ENCODE results near the gene IARS1. TPM values are rescaled to one million over a fixed set of nuclear protein-coding genes. Genes with fewer than 3 reads are reported as not detected.
A peak's percentile ranks its signal among the peaks of the same experiment; 100 is the strongest.

IARS1 gene
- polyA plus RNA-seq (2013, experiment 1 of 2), result 57.0 TPM
- 57.5 TPM for polyA plus RNA-seq (2013, experiment 2 of 2)

DNA sequence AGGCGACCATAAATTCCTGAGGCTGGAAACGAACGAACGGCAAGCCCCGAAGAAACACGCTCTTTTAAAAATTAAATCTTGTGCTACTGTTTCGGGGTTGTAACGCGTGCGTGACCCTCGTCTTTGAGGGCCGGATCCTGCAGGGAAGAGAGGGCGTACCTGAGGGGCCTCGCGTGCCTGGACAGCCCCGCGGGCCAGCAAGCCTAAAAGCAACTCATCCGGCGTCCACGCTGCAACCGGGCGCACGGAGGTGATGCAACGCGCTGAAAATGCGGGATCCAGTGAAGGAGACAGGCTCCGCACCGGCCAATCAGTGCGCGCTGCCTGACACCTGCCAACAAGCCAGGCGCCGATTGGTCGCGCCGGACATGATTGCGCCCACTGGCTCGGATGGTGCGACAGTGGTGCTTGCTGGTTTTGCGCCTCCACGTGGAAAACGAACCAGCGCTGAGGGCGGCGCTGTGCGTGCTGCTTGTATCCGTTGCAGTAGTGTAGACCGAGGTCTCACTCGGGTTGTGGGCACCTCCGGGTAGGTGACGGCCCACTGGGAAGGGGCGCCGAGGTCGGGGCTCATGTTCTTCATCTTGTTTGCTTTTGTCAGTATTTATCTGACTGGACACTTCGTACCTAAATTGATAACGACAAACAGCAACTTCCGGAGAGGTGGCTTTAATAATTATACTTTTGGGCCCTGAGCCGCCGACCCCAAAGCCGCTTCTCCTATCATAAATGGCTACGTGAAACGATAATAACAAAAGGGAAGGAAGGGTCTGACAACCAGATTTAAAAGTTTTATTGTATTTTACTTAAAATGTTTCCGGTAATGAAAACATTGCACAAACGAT lies at the start of gene IARS1:
IARS1 (minus strand) TSS at position 246 of the 845 bp plus-strand sequence. CDS start 4,278 bp downstream, outside the sequence.
- Histone ChIP-seq H2AK5ac (ENCODE audit: low read depth, low read length) (peak within 1 kb of the TSS; percentile 68), H3K36me3 (replicated peaks in 1 of 2; ENCODE audit: control insufficient read depth in 2 of 2, insufficient read depth in 2 of 2, low read length in 2 of 2) (peaks cover 6 to 58% of the 10 kb centered on the region in 2 donors), H2BK12ac (ENCODE audit: low read length) (no peak within 1 kb of the TSS), H3K4me3 (ENCODE audit: low read length in 2 of 2) (peak within 1 kb of the TSS; percentile 72 to 94), H2BK15ac (ENCODE audit: low read length) (no peak within 1 kb of the TSS), H3K23ac (ENCODE audit: low read depth, low read length, poor library complexity) (peak within 1 kb of the TSS; percentile 98), H3K79me1 (ENCODE audit: low read depth, low read length) (peaks cover 3% of the 10 kb centered on the region), H3K9me3 (replicated peaks in 1 of 2; ENCODE audit: control insufficient read depth in 2 of 2, insufficient read depth in 1 of 2, low read depth in 1 of 2, low read length in 2 of 2) (peaks cover 0 to 9% of the 10 kb centered on the region in 2 donors), H3K18ac (ENCODE audit: low read length) (peak within 1 kb of the TSS; percentile 91), H3K27me3 (ENCODE audit: control insufficient read depth in 3 of 3, insufficient read depth in 3 of 3, low read depth in 1 of 3, low read length in 3 of 3) (no peaks in the 10 kb centered on the region), H4K91ac (ENCODE audit: low read depth, low read length, poor library complexity) (peak within 1 kb of the TSS; percentile 85), H2BK5ac (ENCODE audit: low read length) (no peak within 1 kb of the TSS), H3K4me2 (ENCODE audit: insufficient read depth, low read length, poor library complexity, severe bottlenecking) (peak within 1 kb of the TSS; percentile 69), H3K14ac (ENCODE audit: low read length) (no peak within 1 kb of the TSS), H2AFZ (ENCODE audit: low read length) (peak within 1 kb of the TSS; percentile 71), H4K8ac (ENCODE audit: low read depth, low read length) (no peak within 1 kb of the TSS), H3K9ac (ENCODE audit: low read depth, low read length, poor library complexity) (peak within 1 kb of the TSS; percentile 78), H3K4ac (ENCODE audit: low read length) (no peak within 1 kb of the TSS), H2BK120ac (ENCODE audit: low read depth, low read length) (no peak within 1 kb of the TSS), H3K4me1 (ENCODE audit: control insufficient read depth in 2 of 2, insufficient read depth in 1 of 2, low read depth in 1 of 2, low read length in 2 of 2) (peaks cover 7 to 9% of the 10 kb centered on the region in 2 donors), H3K27ac (replicated peaks; ENCODE audit: low read length) (peak within 1 kb of the TSS; percentile 59)
- DNase-seq (ENCODE audit: low spot score), result peak; percentile 98
- no CpG with 5 or more reads among the region's 63 CpGs for WGBS, 2 donors (ENCODE audit: extremely low coverage in 2 of 2, insufficient read length in 2 of 2, insufficient replicate concordance in 1 of 2)

DNA sequence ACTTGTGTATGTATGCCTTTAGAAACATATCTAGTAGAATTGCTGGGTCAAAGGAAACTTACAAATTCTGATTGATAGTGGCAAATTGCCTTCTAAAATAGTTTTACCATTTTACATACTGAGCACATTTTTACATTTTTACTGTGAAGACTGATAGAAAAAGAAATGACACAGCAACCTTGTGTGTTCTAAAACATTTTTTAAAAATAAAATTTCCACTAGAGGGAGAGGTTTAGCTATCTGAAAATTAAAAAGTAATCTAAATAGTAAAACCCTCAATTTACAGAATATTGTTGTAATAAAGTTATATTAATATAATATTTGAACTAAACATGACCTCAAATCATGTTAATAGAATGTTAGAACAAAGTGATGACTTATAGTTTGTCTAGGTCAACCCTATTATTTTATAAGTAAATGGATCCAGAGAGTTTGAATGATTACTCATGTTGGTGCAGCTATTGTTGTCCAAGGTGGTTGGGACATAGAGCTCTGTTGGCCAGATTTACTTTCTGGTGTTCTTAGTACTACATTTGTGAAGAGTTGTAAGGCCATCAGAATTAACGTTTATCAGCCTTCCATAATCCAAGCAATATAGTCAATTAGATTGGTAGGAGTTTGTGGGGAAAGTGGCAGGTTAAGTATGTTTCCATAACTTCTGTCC lies 49.5 kb upstream of the IARS1 start:
- Histone ChIP-seq H4K91ac (ENCODE audit: low read depth, low read length, poor library complexity) (no peak overlapping the region), H3K36me3 (replicated peaks in 1 of 2; ENCODE audit: control insufficient read depth in 2 of 2, insufficient read depth in 2 of 2, low read length in 2 of 2) (peaks cover 11 to 33% of the 10 kb centered on the region in 2 donors), H2AK5ac (ENCODE audit: low read depth, low read length) (no peak overlapping the region), H3K4ac (ENCODE audit: low read length) (no peak overlapping the region), H3K9ac (ENCODE audit: low read depth, low read length, poor library complexity) (no peak overlapping the region), H2BK12ac (ENCODE audit: low read length) (no peak overlapping the region), H3K27me3 (ENCODE audit: control insufficient read depth in 3 of 3, insufficient read depth in 3 of 3, low read depth in 1 of 3, low read length in 3 of 3) (no peaks in the 10 kb centered on the region), H3K27ac (replicated peaks; ENCODE audit: low read length) (no peak overlapping the region), H3K23ac (ENCODE audit: low read depth, low read length, poor library complexity) (no peak overlapping the region), H3K14ac (ENCODE audit: low read length) (no peak overlapping the region), H3K4me2 (ENCODE audit: insufficient read depth, low read length, poor library complexity, severe bottlenecking) (no peak overlapping the region), H2BK15ac (ENCODE audit: low read length) (no peak overlapping the region), H3K9me3 (replicated peaks in 1 of 2; ENCODE audit: control insufficient read depth in 2 of 2, insufficient read depth in 1 of 2, low read depth in 1 of 2, low read length in 2 of 2) (peaks cover 0 to 2% of the 10 kb centered on the region in 2 donors), H3K4me3 (ENCODE audit: low read length in 2 of 2) (no peak overlapping the region), H2BK5ac (ENCODE audit: low read length) (no peak overlapping the region), H2AFZ (ENCODE audit: low read length) (no peak overlapping the region), H3K79me1 (ENCODE audit: low read depth, low read length) (no peaks in the 10 kb centered on the region), H2BK120ac (ENCODE audit: low read depth, low read length) (no peak overlapping the region), H3K18ac (ENCODE audit: low read length) (no peak overlapping the region), H4K8ac (ENCODE audit: low read depth, low read length) (no peak overlapping the region), H3K4me1 (ENCODE audit: control insufficient read depth in 2 of 2, insufficient read depth in 1 of 2, low read depth in 1 of 2, low read length in 2 of 2) (no peaks in the 10 kb centered on the region)
- no CpG with 5 or more reads among the region's 1 CpG for WGBS, 2 donors (ENCODE audit: extremely low coverage in 2 of 2, insufficient read length in 2 of 2, insufficient replicate concordance in 1 of 2)
- DNase-seq (ENCODE audit: low spot score), result no peak

DNA sequence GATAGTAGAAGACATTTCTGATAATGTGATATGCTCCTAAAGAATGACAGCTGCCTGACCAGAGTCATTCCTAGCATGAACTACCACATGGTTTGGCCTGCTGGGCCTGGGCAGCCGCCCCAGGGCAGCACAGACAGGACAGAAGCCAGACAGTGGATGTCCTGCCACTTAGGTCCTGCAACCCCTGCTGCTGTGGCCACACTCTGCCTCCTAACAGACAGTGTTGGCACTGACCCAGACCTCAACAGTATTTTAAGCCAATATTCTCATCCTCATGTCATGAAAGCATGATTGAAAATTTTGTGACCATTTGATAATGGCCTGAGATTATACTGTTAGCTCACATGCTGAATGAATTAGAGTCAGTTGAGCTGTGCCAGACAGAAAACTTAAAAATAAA lies 48.1 kb upstream of the IARS1 start:
- Histone ChIP-seq H3K4me2 (ENCODE audit: insufficient read depth, low read length, poor library complexity, severe bottlenecking) (no peak overlapping the region), H2AFZ (ENCODE audit: low read length) (no peak overlapping the region), H4K91ac (ENCODE audit: low read depth, low read length, poor library complexity) (no peak overlapping the region), H3K27ac (replicated peaks; ENCODE audit: low read length) (no peak overlapping the region), H3K4me1 (ENCODE audit: control insufficient read depth in 2 of 2, insufficient read depth in 1 of 2, low read depth in 1 of 2, low read length in 2 of 2) (no peaks in the 10 kb centered on the region), H3K14ac (ENCODE audit: low read length) (no peak overlapping the region), H3K9ac (ENCODE audit: low read depth, low read length, poor library complexity) (no peak overlapping the region), H2BK15ac (ENCODE audit: low read length) (no peak overlapping the region), H3K18ac (ENCODE audit: low read length) (no peak overlapping the region), H3K4ac (ENCODE audit: low read length) (no peak overlapping the region), H3K36me3 (replicated peaks in 1 of 2; ENCODE audit: control insufficient read depth in 2 of 2, insufficient read depth in 2 of 2, low read length in 2 of 2) (peaks cover 15 to 35% of the 10 kb centered on the region in 2 donors), H4K8ac (ENCODE audit: low read depth, low read length) (no peak overlapping the region), H2BK12ac (ENCODE audit: low read length) (no peak overlapping the region), H3K27me3 (ENCODE audit: control insufficient read depth in 3 of 3, insufficient read depth in 3 of 3, low read depth in 1 of 3, low read length in 3 of 3) (no peaks in the 10 kb centered on the region), H3K4me3 (ENCODE audit: low read length in 2 of 2) (no peak overlapping the region), H3K9me3 (replicated peaks in 1 of 2; ENCODE audit: control insufficient read depth in 2 of 2, insufficient read depth in 1 of 2, low read depth in 1 of 2, low read length in 2 of 2) (peaks cover 0 to 2% of the 10 kb centered on the region in 2 donors), H3K23ac (ENCODE audit: low read depth, low read length, poor library complexity) (no peak overlapping the region), H2AK5ac (ENCODE audit: low read depth, low read length) (no peak overlapping the region), H2BK120ac (ENCODE audit: low read depth, low read length) (no peak overlapping the region), H2BK5ac (ENCODE audit: low read length) (no peak overlapping the region), H3K79me1 (ENCODE audit: low read depth, low read length) (no peaks in the 10 kb centered on the region)
- WGBS, 2 donors (ENCODE audit: extremely low coverage in 2 of 2, insufficient read length in 2 of 2, insufficient replicate concordance in 1 of 2), result no CpG with 5 or more reads among the region's 1 CpG
- DNase-seq (ENCODE audit: low spot score), result no peak

DNA sequence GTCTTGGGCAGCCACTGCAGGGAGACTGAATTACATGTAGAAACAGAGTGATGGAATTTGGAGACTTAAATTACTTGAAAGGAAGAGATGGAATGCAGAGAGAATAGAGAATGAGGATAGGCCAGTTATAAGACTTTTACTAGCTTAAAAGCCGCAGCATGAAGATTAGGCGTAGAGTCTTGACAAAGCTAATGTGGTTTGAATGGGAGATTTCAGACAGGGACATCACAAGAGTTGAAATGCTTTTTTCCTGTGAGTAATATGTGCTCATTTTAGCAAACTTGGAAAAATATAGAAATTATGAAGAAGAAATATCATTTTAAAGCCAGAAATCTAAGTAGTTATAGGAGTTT lies 39.8 kb upstream of the IARS1 start:
- Histone ChIP-seq H2BK120ac (ENCODE audit: low read depth, low read length) (no peak overlapping the region), H2AK5ac (ENCODE audit: low read depth, low read length) (no peak overlapping the region), H3K27me3 (ENCODE audit: control insufficient read depth in 3 of 3, insufficient read depth in 3 of 3, low read depth in 1 of 3, low read length in 3 of 3) (no peaks in the 10 kb centered on the region), H4K8ac (ENCODE audit: low read depth, low read length) (no peak overlapping the region), H2BK12ac (ENCODE audit: low read length) (no peak overlapping the region), H2BK5ac (ENCODE audit: low read length) (no peak overlapping the region), H4K91ac (ENCODE audit: low read depth, low read length, poor library complexity) (no peak overlapping the region), H3K79me1 (ENCODE audit: low read depth, low read length) (peaks cover 2% of the 10 kb centered on the region), H2AFZ (ENCODE audit: low read length) (no peak overlapping the region), H3K4me1 (ENCODE audit: control insufficient read depth in 2 of 2, insufficient read depth in 1 of 2, low read depth in 1 of 2, low read length in 2 of 2) (no peaks in the 10 kb centered on the region), H3K9ac (ENCODE audit: low read depth, low read length, poor library complexity) (no peak overlapping the region), H3K14ac (ENCODE audit: low read length) (no peak overlapping the region), H2BK15ac (ENCODE audit: low read length) (no peak overlapping the region), H3K4me3 (ENCODE audit: low read length in 2 of 2) (no peak overlapping the region), H3K9me3 (replicated peaks in 1 of 2; ENCODE audit: control insufficient read depth in 2 of 2, insufficient read depth in 1 of 2, low read depth in 1 of 2, low read length in 2 of 2) (no peaks in the 10 kb centered on the region), H3K23ac (ENCODE audit: low read depth, low read length, poor library complexity) (no peak overlapping the region), H3K36me3 (replicated peaks in 1 of 2; ENCODE audit: control insufficient read depth in 2 of 2, insufficient read depth in 2 of 2, low read length in 2 of 2) (peaks cover 6 to 18% of the 10 kb centered on the region in 2 donors), H3K4ac (ENCODE audit: low read length) (no peak overlapping the region), H3K27ac (replicated peaks; ENCODE audit: low read length) (no peak overlapping the region), H3K4me2 (ENCODE audit: insufficient read depth, low read length, poor library complexity, severe bottlenecking) (no peak overlapping the region), H3K18ac (ENCODE audit: low read length) (no peak overlapping the region)
- no CpG with 5 or more reads among the region's 2 CpGs for WGBS, 2 donors (ENCODE audit: extremely low coverage in 2 of 2, insufficient read length in 2 of 2, insufficient replicate concordance in 1 of 2)
- DNase-seq (ENCODE audit: low spot score), result no peak
